ENCODE data around the gene LCN1. TPM values are rescaled to one million over a fixed set of nuclear protein-coding genes. Genes with fewer than 3 reads are reported as not detected.

The LCN1 gene
- total RNA-seq, 4 donors from 2014 or later: not detected

GRCh38 chr9:135499326-135500070, 21.7 kb upstream of the LCN1 start:
- DNase-seq (peak; percentile 84 to 91), ATAC-seq (peak; percentile 90 to 91)
- Histone ChIP-seq H3K4me3 (peak overlapping the region; percentile 87 to 97 (median 93)), H3K4me1 (peaks cover 18 to 20% of the 10 kb centered on the region in 2 donors), H3K27me3 (no peaks in the 10 kb centered on the region), H3K27ac (peak overlapping the region; percentile 77 to 89 (median 80)), H3K36me3 (peaks cover 0 to 10% of the 10 kb centered on the region in 2 donors), H3K9me3 (no peaks in the 10 kb centered on the region)
- in situ Hi-C loops (cut with MboI; ENCODE audit: low sequenced_read_pairs in 4 of 4) (no loop called here), intact Hi-C loops (cut with DNase I; ENCODE audit: low total_unique reads) (no loop called here)
- TF ChIP-seq POLR2A (IDR thresholded peaks at IDR 0.05) (no peak), CTCF (IDR thresholded peaks at IDR 0.05 in 4 of 5, conservative IDR thresholded peaks at IDR 0.05 in 1 of 5) (peak in 1 of 5 experiments; percentile 16)

- peak overlapping the region; percentile 77 to 89 (median 80) for H3K27ac ChIP-seq
- intact Hi-C loops (cut with DNase I; ENCODE audit: low total_unique reads): no loop called here
- peaks cover 0 to 12% of the 10 kb centered on the region in 2 donors for H3K36me3 ChIP-seq
- TF ChIP-seq POLR2A (IDR thresholded peaks at IDR 0.05): no peak
- no peak for TF ChIP-seq CTCF (IDR thresholded peaks at IDR 0.05 in 4 of 5, conservative IDR thresholded peaks at IDR 0.05 in 1 of 5)
- no peaks in the 10 kb centered on the region for H3K27me3 ChIP-seq
- no peak for DNase-seq
- H3K4me1 ChIP-seq: peaks cover 18 to 20% of the 10 kb centered on the region in 2 donors
- ATAC-seq: peak; percentile 49 to 50
- in situ Hi-C loops (cut with MboI; ENCODE audit: low sequenced_read_pairs in 4 of 4): no loop called here
- H3K4me3 ChIP-seq: peak overlapping the region; percentile 87 to 97 (median 93)
- no peaks in the 10 kb centered on the region for H3K9me3 ChIP-seq
These were observed 21.1 kb upstream of the LCN1 start for GRCh38 chr9:135500071-135500524.

GRCh38 chr9:135500525-135501260, 20.5 kb upstream of the LCN1 start, which contains the start of gene MRPS2:
Gene MRPS2 (plus strand): TSS chr9:135500682. CDS start chr9:135500711, 29 bp downstream.
- intact Hi-C loops (cut with DNase I; ENCODE audit: low total_unique reads) (no loop called here), in situ Hi-C loops (cut with MboI; ENCODE audit: low sequenced_read_pairs in 4 of 4) (no loop called here)
- no peaks in the 10 kb centered on the region for H3K27me3 ChIP-seq
- H3K4me3 ChIP-seq: peak within 1 kb of the TSS; percentile 87 to 97 (median 93)
- peak; percentile 91 for ATAC-seq
- peaks cover 0 to 12% of the 10 kb centered on the region in 2 donors for H3K36me3 ChIP-seq
- peaks cover 18 to 20% of the 10 kb centered on the region in 2 donors for H3K4me1 ChIP-seq
- DNase-seq: peak; percentile 71 to 77
- peak within 1 kb of the TSS; percentile 77 to 89 (median 80) for H3K27ac ChIP-seq
- TF ChIP-seq POLR2A (IDR thresholded peaks at IDR 0.05) (no peak), CTCF (IDR thresholded peaks at IDR 0.05 in 4 of 5, conservative IDR thresholded peaks at IDR 0.05 in 1 of 5) (peak; percentile 68 to 97 (median 77))
- no peaks in the 10 kb centered on the region for H3K9me3 ChIP-seq

- in situ Hi-C loops (cut with MboI; ENCODE audit: low sequenced_read_pairs in 4 of 4) (no loop called here), intact Hi-C loops (cut with DNase I; ENCODE audit: low total_unique reads) (no loop called here)
- peak overlapping the region; percentile 87 to 97 (median 93) for H3K4me3 ChIP-seq
- no peaks in the 10 kb centered on the region for H3K27me3 ChIP-seq
- peak overlapping the region; percentile 77 to 89 (median 80) for H3K27ac ChIP-seq
- no peaks in the 10 kb centered on the region for H3K9me3 ChIP-seq
- H3K4me1 ChIP-seq: peaks cover 18 to 20% of the 10 kb centered on the region in 2 donors
- no peak for ATAC-seq
- no peak for DNase-seq
- peaks cover 0 to 12% of the 10 kb centered on the region in 2 donors for H3K36me3 ChIP-seq
- TF ChIP-seq CTCF (IDR thresholded peaks at IDR 0.05 in 4 of 5, conservative IDR thresholded peaks at IDR 0.05 in 1 of 5): no peak
- TF ChIP-seq POLR2A (IDR thresholded peaks at IDR 0.05): no peak
These were observed 19.7 kb upstream of the LCN1 start for GRCh38 chr9:135501261-135502167.
